ENCODE measurements around the gene LINC00237.

The LINC00237 gene

GRCh38 chr20:21090111-21090618, 16.0 kb downstream of the LINC00237 start:
- no peaks in the 10 kb centered on the region for H3K36me3 ChIP-seq (ENCODE audit: control insufficient read depth in 1 of 2, insufficient read depth in 2 of 2, low read length in 2 of 2)
- H3K4me3 ChIP-seq (ENCODE audit: low read depth in 1 of 2, low read length in 2 of 2) = no peak overlapping the region
- H3K27me3 ChIP-seq (ENCODE audit: low read depth, low read length) = peaks cover 3% of the 10 kb centered on the region
- no peaks in the 10 kb centered on the region for H3K4me1 ChIP-seq (ENCODE audit: control insufficient read depth in 1 of 2, insufficient read depth in 2 of 2, low read length in 2 of 2)
- H3K27ac ChIP-seq (ENCODE audit: low read length) = no peak overlapping the region
- H3K9me3 ChIP-seq (ENCODE audit: control insufficient read depth in 1 of 2, low read length in 2 of 2) = no peaks in the 10 kb centered on the region

- Histone ChIP-seq H3K9me3 (ENCODE audit: control insufficient read depth in 1 of 2, low read length in 2 of 2) (no peaks in the 10 kb centered on the region), H3K27me3 (ENCODE audit: low read depth, low read length) (peaks cover 3% of the 10 kb centered on the region), H3K4me1 (ENCODE audit: control insufficient read depth in 1 of 2, insufficient read depth in 2 of 2, low read length in 2 of 2) (no peaks in the 10 kb centered on the region), H3K36me3 (ENCODE audit: control insufficient read depth in 1 of 2, insufficient read depth in 2 of 2, low read length in 2 of 2) (no peaks in the 10 kb centered on the region), H3K27ac (ENCODE audit: low read length) (no peak overlapping the region), H3K4me3 (ENCODE audit: low read depth in 1 of 2, low read length in 2 of 2) (no peak overlapping the region)
Observed at GRCh38 chr20:21089391-21089790, 16.8 kb downstream of the LINC00237 start.

GRCh38 chr20:21087862-21088540, 18.2 kb downstream of the LINC00237 start:
- peaks cover 3% of the 10 kb centered on the region for H3K27me3 ChIP-seq (ENCODE audit: low read depth, low read length)
- no peaks in the 10 kb centered on the region for H3K9me3 ChIP-seq (ENCODE audit: control insufficient read depth in 1 of 2, low read length in 2 of 2)
- H3K4me3 ChIP-seq (ENCODE audit: low read depth in 1 of 2, low read length in 2 of 2) = no peak overlapping the region
- no peak overlapping the region for H3K27ac ChIP-seq (ENCODE audit: low read length)
- no peaks in the 10 kb centered on the region for H3K36me3 ChIP-seq (ENCODE audit: control insufficient read depth in 1 of 2, insufficient read depth in 2 of 2, low read length in 2 of 2)
- no peaks in the 10 kb centered on the region for H3K4me1 ChIP-seq (ENCODE audit: control insufficient read depth in 1 of 2, insufficient read depth in 2 of 2, low read length in 2 of 2)

GRCh38 chr20:21083825-21084325, 22.3 kb downstream of the LINC00237 start:
- Histone ChIP-seq H3K9me3 (ENCODE audit: control insufficient read depth in 1 of 2, low read length in 2 of 2) (no peaks in the 10 kb centered on the region), H3K4me1 (ENCODE audit: control insufficient read depth in 1 of 2, insufficient read depth in 2 of 2, low read length in 2 of 2) (no peaks in the 10 kb centered on the region), H3K27ac (ENCODE audit: low read length) (no peak overlapping the region), H3K27me3 (ENCODE audit: low read depth, low read length) (no peaks in the 10 kb centered on the region), H3K36me3 (ENCODE audit: control insufficient read depth in 1 of 2, insufficient read depth in 2 of 2, low read length in 2 of 2) (no peaks in the 10 kb centered on the region), H3K4me3 (ENCODE audit: low read depth in 1 of 2, low read length in 2 of 2) (no peak overlapping the region)

GRCh38 chr20:21082584-21082983, 23.6 kb downstream of the LINC00237 start:
- no peaks in the 10 kb centered on the region for H3K4me1 ChIP-seq (ENCODE audit: control insufficient read depth in 1 of 2, insufficient read depth in 2 of 2, low read length in 2 of 2)
- no peak overlapping the region for H3K4me3 ChIP-seq (ENCODE audit: low read depth in 1 of 2, low read length in 2 of 2)
- H3K27me3 ChIP-seq (ENCODE audit: low read depth, low read length) = no peaks in the 10 kb centered on the region
- H3K36me3 ChIP-seq (ENCODE audit: control insufficient read depth in 1 of 2, insufficient read depth in 2 of 2, low read length in 2 of 2) = no peaks in the 10 kb centered on the region
- H3K9me3 ChIP-seq (ENCODE audit: control insufficient read depth in 1 of 2, low read length in 2 of 2) = no peaks in the 10 kb centered on the region
- H3K27ac ChIP-seq (ENCODE audit: low read length) = no peak overlapping the region

GRCh38 chr20:21077809-21078345, 28.3 kb downstream of the LINC00237 start:
- Histone ChIP-seq H3K9me3 (ENCODE audit: control insufficient read depth in 1 of 2, low read length in 2 of 2) (no peaks in the 10 kb centered on the region), H3K4me1 (ENCODE audit: control insufficient read depth in 1 of 2, insufficient read depth in 2 of 2, low read length in 2 of 2) (no peaks in the 10 kb centered on the region), H3K4me3 (ENCODE audit: low read depth in 1 of 2, low read length in 2 of 2) (no peak overlapping the region), H3K27me3 (ENCODE audit: low read depth, low read length) (no peaks in the 10 kb centered on the region), H3K27ac (ENCODE audit: low read length) (no peak overlapping the region), H3K36me3 (ENCODE audit: control insufficient read depth in 1 of 2, insufficient read depth in 2 of 2, low read length in 2 of 2) (no peaks in the 10 kb centered on the region)

- H3K36me3 ChIP-seq (ENCODE audit: control insufficient read depth in 1 of 2, insufficient read depth in 2 of 2, low read length in 2 of 2) = no peaks in the 10 kb centered on the region
- no peak overlapping the region for H3K4me3 ChIP-seq (ENCODE audit: low read depth in 1 of 2, low read length in 2 of 2)
- H3K9me3 ChIP-seq (ENCODE audit: control insufficient read depth in 1 of 2, low read length in 2 of 2) = no peaks in the 10 kb centered on the region
- no peaks in the 10 kb centered on the region for H3K4me1 ChIP-seq (ENCODE audit: control insufficient read depth in 1 of 2, insufficient read depth in 2 of 2, low read length in 2 of 2)
- no peak overlapping the region for H3K27ac ChIP-seq (ENCODE audit: low read length)
- H3K27me3 ChIP-seq (ENCODE audit: low read depth, low read length) = no peaks in the 10 kb centered on the region
Observed at GRCh38 chr20:21076073-21076472, 30.1 kb downstream of the LINC00237 start.

GRCh38 chr20:21075471-21075870, 30.7 kb downstream of the LINC00237 start:
- Histone ChIP-seq H3K27ac (ENCODE audit: low read length) (no peak overlapping the region), H3K9me3 (ENCODE audit: control insufficient read depth in 1 of 2, low read length in 2 of 2) (no peaks in the 10 kb centered on the region), H3K36me3 (ENCODE audit: control insufficient read depth in 1 of 2, insufficient read depth in 2 of 2, low read length in 2 of 2) (no peaks in the 10 kb centered on the region), H3K4me3 (ENCODE audit: low read depth in 1 of 2, low read length in 2 of 2) (no peak overlapping the region), H3K27me3 (ENCODE audit: low read depth, low read length) (no peaks in the 10 kb centered on the region), H3K4me1 (ENCODE audit: control insufficient read depth in 1 of 2, insufficient read depth in 2 of 2, low read length in 2 of 2) (no peaks in the 10 kb centered on the region)

GRCh38 chr20:21074605-21075336, 31.4 kb downstream of the LINC00237 start:
- H3K4me3 ChIP-seq (ENCODE audit: low read depth in 1 of 2, low read length in 2 of 2) = no peak overlapping the region
- no peaks in the 10 kb centered on the region for H3K27me3 ChIP-seq (ENCODE audit: low read depth, low read length)
- H3K36me3 ChIP-seq (ENCODE audit: control insufficient read depth in 1 of 2, insufficient read depth in 2 of 2, low read length in 2 of 2) = no peaks in the 10 kb centered on the region
- H3K9me3 ChIP-seq (ENCODE audit: control insufficient read depth in 1 of 2, low read length in 2 of 2) = no peaks in the 10 kb centered on the region
- no peak overlapping the region for H3K27ac ChIP-seq (ENCODE audit: low read length)
- no peaks in the 10 kb centered on the region for H3K4me1 ChIP-seq (ENCODE audit: control insufficient read depth in 1 of 2, insufficient read depth in 2 of 2, low read length in 2 of 2)

GRCh38 chr20:21067255-21067654, 38.9 kb downstream of the LINC00237 start:
- H3K4me1 ChIP-seq (ENCODE audit: control insufficient read depth in 1 of 2, insufficient read depth in 2 of 2, low read length in 2 of 2) = no peaks in the 10 kb centered on the region
- H3K27ac ChIP-seq (ENCODE audit: low read length) = no peak overlapping the region
- no peaks in the 10 kb centered on the region for H3K27me3 ChIP-seq (ENCODE audit: low read depth, low read length)
- no peak overlapping the region for H3K4me3 ChIP-seq (ENCODE audit: low read depth in 1 of 2, low read length in 2 of 2)
- H3K36me3 ChIP-seq (ENCODE audit: control insufficient read depth in 1 of 2, insufficient read depth in 2 of 2, low read length in 2 of 2) = no peaks in the 10 kb centered on the region
- no peaks in the 10 kb centered on the region for H3K9me3 ChIP-seq (ENCODE audit: control insufficient read depth in 1 of 2, low read length in 2 of 2)

- H3K9me3 ChIP-seq (ENCODE audit: control insufficient read depth in 1 of 2, low read length in 2 of 2) = no peaks in the 10 kb centered on the region
- H3K4me3 ChIP-seq (ENCODE audit: low read depth in 1 of 2, low read length in 2 of 2) = no peak overlapping the region
- no peaks in the 10 kb centered on the region for H3K36me3 ChIP-seq (ENCODE audit: control insufficient read depth in 1 of 2, insufficient read depth in 2 of 2, low read length in 2 of 2)
- H3K27ac ChIP-seq (ENCODE audit: low read length) = no peak overlapping the region
- no peaks in the 10 kb centered on the region for H3K27me3 ChIP-seq (ENCODE audit: low read depth, low read length)
- H3K4me1 ChIP-seq (ENCODE audit: control insufficient read depth in 1 of 2, insufficient read depth in 2 of 2, low read length in 2 of 2) = no peaks in the 10 kb centered on the region
Observed at GRCh38 chr20:21064924-21065323, 41.2 kb downstream of the LINC00237 start.

All from muscle layer of duodenum (tissue), 2 donors.